ENCODE data around the gene NFYC. TPM values are rescaled to one million over a fixed set of nuclear protein-coding genes. Genes with fewer than 3 reads are reported as not detected.

The NFYC gene
- total RNA-seq, 2 experiments from 2014 or later = 85.7 to 99.2 TPM

DNA sequence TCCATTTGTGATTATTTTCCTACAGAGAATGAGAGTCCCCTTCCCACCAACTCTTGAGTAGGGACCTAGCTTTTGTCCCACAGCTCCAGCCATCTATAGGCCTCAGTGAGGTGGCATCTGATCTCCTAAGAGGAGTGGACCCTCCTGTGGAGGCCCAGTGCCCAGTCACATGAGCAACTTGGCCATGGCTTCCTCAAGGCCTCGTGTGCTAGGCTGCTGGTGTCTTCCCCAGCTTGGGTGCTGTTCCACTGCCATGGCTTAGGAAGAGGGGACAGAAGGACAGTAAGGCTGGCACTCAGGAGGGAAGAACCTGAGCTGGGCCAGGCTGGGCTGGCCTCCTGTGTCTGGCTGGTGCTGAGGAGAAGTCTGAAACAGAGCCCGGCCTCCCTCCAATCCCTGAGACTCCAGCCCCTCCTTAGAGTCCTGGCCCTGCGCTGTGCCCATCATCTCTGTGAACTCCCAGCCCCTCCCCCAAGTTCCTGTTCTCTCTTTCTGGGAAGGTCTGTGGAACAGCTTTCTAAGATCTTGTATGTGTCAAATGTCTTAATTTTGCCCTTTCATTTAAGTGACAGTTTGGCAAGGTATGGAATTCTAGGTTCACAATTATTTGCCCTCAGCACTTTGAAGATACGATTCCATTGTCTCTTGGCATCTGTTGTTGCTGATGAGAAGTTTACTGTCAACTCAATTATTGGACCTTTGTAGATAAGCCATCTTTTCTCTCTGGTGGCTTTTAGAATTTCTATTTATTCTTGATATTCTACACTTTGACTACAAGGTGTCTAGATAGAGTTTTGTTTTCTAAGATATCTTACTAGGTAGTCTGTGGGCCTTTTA lies 85.0 kb downstream of the NFYC start:
- Mint-ChIP-seq H3K9me3 (peaks cover 6% of the 10 kb centered on the region), H3K27ac (no peak overlapping the region), H3K27me3 (peaks cover 4% of the 10 kb centered on the region), H3K4me3 (no peak overlapping the region), H3K36me3 (ENCODE audit: low read depth) (peaks cover 38% of the 10 kb centered on the region), H3K4me1 (peaks cover 12% of the 10 kb centered on the region)
- POLR2A ChIA-PET = no interaction called here
- no peak for DNase-seq
- CTCF ChIA-PET = interaction anchor here (0.5 to 4.6 kb wide), 10 partner anchors 11 to 180 kb away, joined by 3 to 33 read pairs (median 9); no protein-coding TSS in a partner anchor

DNA sequence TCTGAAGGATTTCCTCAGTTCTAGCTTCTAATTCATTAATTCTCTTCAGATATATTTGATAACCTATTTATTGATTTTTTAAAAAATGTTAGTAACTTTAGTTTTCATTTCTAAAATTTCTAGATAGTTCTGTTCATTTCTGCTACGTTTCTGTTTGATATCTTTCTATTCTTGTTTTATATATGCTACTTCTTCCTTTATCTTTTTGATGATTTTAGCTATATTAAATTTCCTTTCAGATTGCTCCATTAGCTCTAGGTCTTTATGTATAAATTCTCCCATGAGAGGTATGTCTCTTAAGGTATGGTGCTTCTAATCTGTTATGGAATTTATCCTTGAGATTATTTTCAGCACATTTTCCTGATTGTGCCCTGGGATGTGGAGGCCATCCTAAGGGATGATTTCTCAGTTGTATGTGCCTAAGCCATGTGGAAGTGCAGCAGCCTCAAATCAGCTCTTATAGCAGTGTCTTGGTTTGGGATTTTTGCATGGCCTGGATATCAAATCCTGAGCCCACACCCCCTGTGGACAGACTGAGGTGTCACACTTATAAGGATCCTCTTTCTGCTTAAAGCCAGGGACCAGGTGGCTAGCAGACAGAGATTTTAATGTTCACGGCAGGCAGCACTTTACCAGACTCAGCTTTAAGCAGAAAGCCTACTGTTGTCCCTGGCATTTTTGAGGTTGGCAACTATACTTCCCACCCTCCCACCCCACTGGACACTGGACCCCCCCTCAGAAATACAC lies 85.9 kb downstream of the NFYC start:
- Mint-ChIP-seq H3K27me3 (peaks cover 12% of the 10 kb centered on the region), H3K4me3 (no peak overlapping the region), H3K4me1 (peaks cover 12% of the 10 kb centered on the region), H3K36me3 (ENCODE audit: low read depth) (peaks cover 35% of the 10 kb centered on the region), H3K27ac (no peak overlapping the region), H3K9me3 (peaks cover 6% of the 10 kb centered on the region)
- CTCF ChIA-PET = interaction anchor here (0.5 to 4.6 kb wide), 3 partner anchors 72 to 179 kb away, joined by 3 to 28 read pairs (median 4); no protein-coding TSS in a partner anchor
- no peak for DNase-seq
- POLR2A ChIA-PET = no interaction called here

DNA sequence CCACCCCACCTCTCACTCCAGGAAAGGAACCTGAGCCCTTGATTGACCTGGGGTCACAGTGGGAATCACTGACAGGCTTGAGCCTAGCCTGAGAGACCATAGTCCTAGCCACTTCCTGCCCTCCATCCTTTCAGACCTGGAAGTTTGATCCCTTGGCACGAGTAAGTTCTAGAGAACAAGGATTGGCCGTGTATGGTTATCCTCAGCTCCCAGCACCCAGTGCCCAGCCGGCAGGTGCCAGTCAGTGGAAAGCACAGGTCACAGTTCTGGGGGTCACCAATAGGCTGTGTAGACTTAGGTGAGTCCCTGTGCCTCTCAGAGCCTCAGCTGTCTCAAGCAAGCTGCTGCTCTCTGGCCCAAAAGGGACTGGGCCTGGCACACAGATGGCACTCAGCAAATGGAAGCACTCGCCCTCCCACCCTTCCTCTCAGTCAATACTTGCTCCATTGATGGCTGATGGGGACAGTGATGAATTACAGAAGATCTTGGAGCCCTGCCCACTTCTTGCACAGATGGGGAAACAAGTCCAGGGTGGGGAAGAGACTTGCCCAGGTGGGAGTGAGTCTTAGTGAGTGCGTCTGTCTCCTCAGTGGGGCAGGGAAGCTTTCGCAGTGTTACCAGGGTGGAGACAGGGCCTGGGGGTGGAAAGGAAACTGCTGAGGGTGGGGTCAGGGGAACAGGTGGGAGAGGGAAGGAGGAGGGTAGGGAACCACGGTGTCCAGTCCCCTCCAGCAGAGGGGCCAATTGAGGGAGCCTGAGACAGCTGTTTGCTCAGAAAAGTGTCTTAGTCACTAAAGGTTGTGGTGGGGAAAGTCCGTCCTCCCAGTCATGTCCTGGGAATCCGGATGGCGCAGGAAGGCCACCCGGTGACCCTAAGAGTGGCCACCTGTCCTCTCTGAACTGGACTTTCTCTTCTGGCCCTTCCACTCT lies 89.4 kb downstream of the NFYC start:
- Mint-ChIP-seq H3K4me3 (no peak overlapping the region), H3K27ac (no peak overlapping the region), H3K36me3 (ENCODE audit: low read depth) (peaks cover 25% of the 10 kb centered on the region), H3K9me3 (peaks cover 6% of the 10 kb centered on the region), H3K27me3 (peaks cover 36% of the 10 kb centered on the region), H3K4me1 (peaks cover 10% of the 10 kb centered on the region)
- DNase-seq = no peak
- POLR2A ChIA-PET = no interaction called here
- CTCF ChIA-PET = interaction anchor here (0.6 to 2.0 kb wide), 5 partner anchors 9 to 170 kb away, joined by 3 to 7 read pairs (median 3); no protein-coding TSS in a partner anchor

DNA sequence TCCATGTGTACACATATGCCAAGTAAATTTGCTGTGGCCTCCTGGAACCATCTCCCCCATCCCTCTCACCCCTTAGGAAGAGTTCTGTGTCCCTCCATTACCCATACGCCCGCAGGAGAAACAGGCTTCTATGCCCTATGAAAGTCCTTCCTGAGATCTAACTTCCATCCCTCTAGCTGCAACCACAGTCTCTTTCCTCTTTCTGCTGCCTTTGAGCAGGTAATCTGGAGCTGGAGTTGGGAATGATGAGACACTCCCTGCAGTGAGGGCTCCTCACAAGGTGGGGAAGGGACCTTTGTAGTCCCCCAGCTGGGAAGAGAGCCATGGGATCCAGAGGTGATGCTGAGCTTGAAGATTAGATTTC lies 90.1 kb downstream of the NFYC start:
- peaks cover 36% of the 10 kb centered on the region for H3K27me3 Mint-ChIP-seq
- no peak for DNase-seq
- peaks cover 18% of the 10 kb centered on the region for H3K36me3 Mint-ChIP-seq (ENCODE audit: low read depth)
- H3K9me3 Mint-ChIP-seq = peaks cover 5% of the 10 kb centered on the region
- peaks cover 12% of the 10 kb centered on the region for H3K4me1 Mint-ChIP-seq
- ChIA-PET POLR2A (no interaction called here), CTCF (interaction anchor here (0.6 to 2.0 kb wide), 3 partner anchors 9 to 169 kb away, joined by 3 to 7 read pairs (median 3); no protein-coding TSS in a partner anchor)
- H3K27ac Mint-ChIP-seq = no peak overlapping the region
- no peak overlapping the region for H3K4me3 Mint-ChIP-seq

DNA sequence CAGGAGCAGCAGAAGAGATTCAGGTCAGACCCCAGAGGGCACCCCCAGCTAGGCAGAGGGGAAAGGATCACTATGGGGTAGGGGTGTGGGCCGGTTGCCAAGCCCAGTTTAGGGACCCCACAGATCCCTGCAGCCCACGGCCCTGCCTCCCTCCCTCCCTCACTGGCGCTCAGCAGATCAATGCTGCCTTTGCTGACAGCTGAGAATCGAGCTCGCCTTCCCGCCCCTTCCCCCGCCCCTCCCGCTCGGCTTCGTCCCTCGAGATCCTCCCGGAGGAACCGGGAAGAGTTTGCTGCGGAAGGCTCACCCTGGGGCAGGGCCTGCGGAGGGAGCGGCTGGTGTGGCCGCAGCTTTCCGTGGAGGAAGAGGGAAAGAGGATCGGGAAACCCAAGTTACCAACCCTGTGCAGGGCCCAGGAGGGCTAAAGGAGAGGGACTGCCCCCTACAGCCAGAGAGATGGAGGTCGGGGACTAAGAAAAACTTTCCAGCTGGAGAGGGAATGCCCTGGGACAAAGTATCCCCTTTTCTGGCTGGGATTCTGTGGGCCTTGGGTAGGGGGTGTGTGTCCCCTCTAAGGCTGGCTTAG lies 91.0 kb downstream of the NFYC start:
- Mint-ChIP-seq H3K9me3 (no peaks in the 10 kb centered on the region), H3K4me3 (peak overlapping the region; percentile 64), H3K27me3 (peaks cover 36% of the 10 kb centered on the region), H3K36me3 (ENCODE audit: low read depth) (peaks cover 10% of the 10 kb centered on the region), H3K4me1 (peaks cover 13% of the 10 kb centered on the region), H3K27ac (no peak overlapping the region)
- CTCF ChIA-PET = interaction anchor here (1.0 to 2.0 kb wide), 2 partner anchors 10 to 12 kb away, joined by 3 to 7 read pairs; no protein-coding TSS in a partner anchor
- POLR2A ChIA-PET = no interaction called here
- DNase-seq = no peak

DNA sequence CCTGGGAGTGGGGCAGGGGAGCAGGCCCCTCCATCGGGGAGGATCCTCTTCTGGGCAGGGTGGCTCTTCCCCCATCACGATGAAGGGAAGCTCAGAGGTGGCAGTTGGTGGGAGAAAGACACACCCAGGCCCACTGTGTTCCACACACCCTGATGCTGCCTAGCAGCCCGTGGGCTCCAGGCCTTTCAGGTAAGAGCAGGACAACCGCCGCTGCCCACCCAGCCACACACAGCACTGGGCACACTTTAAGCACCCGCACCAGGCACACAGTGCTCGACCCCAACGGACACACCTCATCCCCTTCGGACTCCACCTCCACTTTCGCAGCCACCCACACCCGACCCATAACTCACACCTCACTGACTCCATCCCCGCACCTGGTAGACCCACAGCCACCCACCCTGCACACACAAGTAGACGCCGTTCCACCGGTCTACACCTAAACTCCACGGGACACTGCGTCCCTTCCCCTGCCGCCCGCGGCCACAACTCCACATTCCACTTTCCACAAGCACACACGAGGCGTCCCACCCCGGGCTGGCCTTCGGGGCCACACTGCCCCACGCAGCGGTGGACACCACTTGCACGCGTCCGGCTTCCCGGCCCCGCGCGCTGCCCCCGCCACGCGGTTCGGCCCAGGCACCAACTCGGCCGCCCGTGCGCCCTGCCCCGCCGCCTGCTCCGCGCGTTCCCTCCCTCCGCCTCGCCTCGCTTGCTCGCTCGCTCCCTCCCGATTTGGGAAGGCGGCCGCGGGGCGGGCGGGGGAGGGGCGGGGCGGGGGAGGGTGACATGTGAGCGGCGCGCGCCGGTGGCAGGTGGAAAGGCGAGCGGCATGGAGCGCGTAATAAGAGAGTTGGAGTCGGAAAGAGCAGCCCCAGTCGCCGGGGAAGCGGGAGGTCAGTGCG lies 91.7 kb downstream of the NFYC start, which contains the start of gene KCNQ4:
Gene KCNQ4, plus strand, starts transcription at position 787 of the 905 bp plus-strand sequence. CDS start 307 bp downstream, outside the sequence.
- Mint-ChIP-seq H3K4me1 (peaks cover 13% of the 10 kb centered on the region), H3K27me3 (peaks cover 36% of the 10 kb centered on the region), H3K27ac (no peak within 1 kb of the TSS), H3K9me3 (no peaks in the 10 kb centered on the region), H3K4me3 (peak within 1 kb of the TSS; percentile 64), H3K36me3 (ENCODE audit: low read depth) (peaks cover 7% of the 10 kb centered on the region)
- no peak for DNase-seq
- ChIA-PET POLR2A (no interaction called here), CTCF (interaction anchor here (2.0 kb wide), 1 partner anchor 11 kb away, joined by 7 read pairs; no protein-coding TSS in a partner anchor)

DNA sequence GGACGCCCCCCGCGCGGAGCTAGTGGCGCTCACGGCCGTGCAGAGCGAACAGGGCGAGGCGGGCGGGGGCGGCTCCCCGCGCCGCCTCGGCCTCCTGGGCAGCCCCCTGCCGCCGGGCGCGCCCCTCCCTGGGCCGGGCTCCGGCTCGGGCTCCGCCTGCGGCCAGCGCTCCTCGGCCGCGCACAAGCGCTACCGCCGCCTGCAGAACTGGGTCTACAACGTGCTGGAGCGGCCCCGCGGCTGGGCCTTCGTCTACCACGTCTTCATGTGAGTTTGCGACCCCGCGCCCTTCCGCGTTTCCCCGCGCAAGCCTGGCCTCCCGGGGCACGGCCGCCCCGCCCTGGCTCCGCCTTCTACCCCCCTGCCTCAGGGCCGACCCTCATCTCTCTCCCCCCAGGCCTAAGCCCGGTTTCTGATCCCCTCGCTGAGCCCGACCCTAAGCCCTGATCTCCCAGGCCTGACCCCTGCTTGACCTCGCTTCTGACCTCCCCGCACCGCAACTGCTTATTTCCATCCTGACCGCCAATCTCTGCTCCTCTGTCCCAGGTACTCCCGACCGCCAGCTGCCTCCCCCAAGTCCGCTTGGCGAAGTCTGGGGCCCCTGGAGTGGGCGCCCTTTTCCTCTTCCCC lies 92.8 kb downstream of the NFYC start:
- ChIA-PET POLR2A (no interaction called here), CTCF (interaction anchor here (0.6 to 1.4 kb wide), 3 partner anchors 11 to 352 kb away, joined by 4 read pairs; no protein-coding TSS in a partner anchor)
- H3K36me3 Mint-ChIP-seq (ENCODE audit: low read depth) = peaks cover 3% of the 10 kb centered on the region
- no peak overlapping the region for H3K27ac Mint-ChIP-seq
- DNase-seq = no peak
- H3K4me3 Mint-ChIP-seq = peak overlapping the region; percentile 61
- H3K9me3 Mint-ChIP-seq = no peaks in the 10 kb centered on the region
- H3K4me1 Mint-ChIP-seq = peaks cover 10% of the 10 kb centered on the region
- peaks cover 36% of the 10 kb centered on the region for H3K27me3 Mint-ChIP-seq

DNA sequence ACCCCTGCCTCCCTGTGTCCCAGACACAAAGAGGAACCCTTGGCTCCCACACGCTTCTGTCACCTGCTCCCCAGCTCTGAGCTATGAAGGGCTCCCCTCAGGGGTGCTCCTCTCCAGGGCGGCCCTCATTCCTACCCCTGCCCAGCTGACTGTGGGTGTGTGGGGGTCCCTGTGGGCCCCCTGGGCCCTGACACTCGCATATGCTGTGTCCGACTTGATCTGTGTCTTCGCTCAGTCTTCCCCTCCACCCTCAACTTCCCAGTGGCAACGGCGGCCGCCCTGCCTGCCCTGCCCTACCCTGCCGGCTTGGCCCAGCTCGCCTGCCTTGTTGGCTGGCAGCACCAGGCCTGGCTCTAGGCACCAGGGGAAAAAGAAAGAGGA lies 93.3 kb downstream of the NFYC start:
- H3K9me3 Mint-ChIP-seq = no peaks in the 10 kb centered on the region
- DNase-seq = no peak
- ChIA-PET CTCF (interaction anchor here (0.6 to 1.4 kb wide), 3 partner anchors 10 to 353 kb away, joined by 4 read pairs; no protein-coding TSS in a partner anchor), POLR2A (no interaction called here)
- no peaks in the 10 kb centered on the region for H3K36me3 Mint-ChIP-seq (ENCODE audit: low read depth)
- peaks cover 37% of the 10 kb centered on the region for H3K27me3 Mint-ChIP-seq
- H3K27ac Mint-ChIP-seq = no peak overlapping the region
- H3K4me1 Mint-ChIP-seq = peaks cover 10% of the 10 kb centered on the region
- H3K4me3 Mint-ChIP-seq = peak overlapping the region; percentile 61

DNA sequence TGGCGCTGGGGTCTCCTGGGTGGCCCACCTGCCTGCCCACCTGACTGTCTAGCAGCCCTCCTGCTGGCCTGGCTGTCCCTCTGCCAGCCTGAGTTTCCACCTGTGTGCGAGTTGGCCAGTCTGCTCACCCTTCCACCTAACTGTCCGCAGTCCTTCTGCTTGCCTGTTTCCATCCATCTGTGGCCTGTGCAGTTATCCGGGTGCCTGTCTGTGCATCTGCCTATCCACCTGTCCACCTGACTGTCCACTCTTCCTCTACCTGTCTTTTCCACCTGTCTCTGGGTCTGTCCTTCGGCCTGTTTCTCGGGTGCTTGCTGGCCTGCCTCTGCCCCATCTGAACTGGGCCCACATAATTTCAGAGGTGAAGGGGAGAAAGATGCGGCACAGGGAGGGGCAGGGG lies 93.9 kb downstream of the NFYC start:
- Mint-ChIP-seq H3K4me1 (peaks cover 10% of the 10 kb centered on the region), H3K4me3 (no peak overlapping the region), H3K27ac (no peak overlapping the region), H3K36me3 (ENCODE audit: low read depth) (no peaks in the 10 kb centered on the region), H3K27me3 (peaks cover 37% of the 10 kb centered on the region), H3K9me3 (no peaks in the 10 kb centered on the region)
- POLR2A ChIA-PET = no interaction called here
- CTCF ChIA-PET = interaction anchor here (1.4 kb wide), 2 partner anchors 9 to 12 kb away, joined by 4 read pairs; no protein-coding TSS in a partner anchor
- no peak for DNase-seq

DNA sequence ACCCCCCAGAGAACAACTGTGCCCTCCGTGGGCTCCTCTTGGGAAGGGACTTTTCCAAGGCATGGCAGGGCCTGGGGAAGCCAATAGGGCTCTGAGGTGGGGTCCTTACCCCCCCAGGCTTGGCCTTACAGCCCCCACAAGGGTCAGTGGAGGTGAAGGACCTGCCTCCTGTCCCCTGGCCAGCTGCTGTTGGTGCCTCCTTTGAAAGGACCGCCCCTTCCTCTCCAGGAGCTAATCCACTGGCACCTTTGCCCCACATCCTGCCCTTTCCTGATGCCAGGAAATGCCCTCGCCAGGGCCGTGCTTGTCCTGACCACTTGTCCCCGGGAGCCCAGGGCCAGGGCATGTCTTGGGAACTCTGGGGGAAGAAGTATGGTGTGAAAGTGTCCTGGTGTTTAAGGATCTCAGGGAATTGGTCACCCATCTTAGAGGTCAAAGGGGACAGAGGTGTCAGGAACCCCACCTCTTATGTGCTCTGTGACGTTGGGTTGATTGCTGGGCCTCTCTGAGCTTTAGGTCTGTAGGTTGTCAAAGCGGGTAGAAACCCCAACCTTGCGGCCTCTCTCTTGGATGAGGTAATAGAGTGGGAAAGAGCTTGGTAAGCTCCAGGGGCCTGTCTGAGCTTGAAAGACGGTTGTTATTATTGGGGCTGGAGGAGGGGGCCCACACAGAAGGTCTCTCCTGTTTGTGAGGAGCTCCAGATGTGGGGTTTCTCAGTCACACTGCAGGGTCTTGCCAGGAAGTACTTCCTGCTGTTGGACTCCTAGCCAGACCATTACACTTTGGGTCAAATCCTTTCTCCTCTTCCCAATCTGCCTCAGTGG lies 94.9 kb downstream of the NFYC start:
- H3K4me1 Mint-ChIP-seq = peaks cover 10% of the 10 kb centered on the region
- H3K27me3 Mint-ChIP-seq = peaks cover 34% of the 10 kb centered on the region
- no peaks in the 10 kb centered on the region for H3K36me3 Mint-ChIP-seq (ENCODE audit: low read depth)
- H3K27ac Mint-ChIP-seq = no peak overlapping the region
- ChIA-PET POLR2A (no interaction called here), CTCF (interaction anchor here (1.0 to 4.3 kb wide), 3 partner anchors 12 to 35 kb away, joined by 3 to 20 read pairs (median 4); no protein-coding TSS in a partner anchor)
- H3K9me3 Mint-ChIP-seq = no peaks in the 10 kb centered on the region
- DNase-seq = no peak
- no peak overlapping the region for H3K4me3 Mint-ChIP-seq
